Measurements from ENCODE around the gene CCDC85C. TPM values are rescaled to one million over a fixed set of nuclear protein-coding genes. Genes with fewer than 3 reads are reported as not detected.

The CCDC85C gene
- polyA plus RNA-seq, 1 of the 3 experiments (the other 2 are of a cell fraction), result 9.6 TPM

GRCh38 chr14:99556134-99556791, 47.7 kb downstream of the CCDC85C start:
- Histone ChIP-seq H3K79me2 (ENCODE audit: insufficient read depth) (peaks cover 83% of the 10 kb centered on the region; the same call in 1 of the 2 replicates), H3K9me2 (no peaks in the 10 kb centered on the region), H3K4me2 (no peak overlapping the region), H2AFZ (ENCODE audit: low read depth) (no peak overlapping the region), H4K20me1 (ENCODE audit: insufficient read depth) (peaks cover 43% of the 10 kb centered on the region; the same call in 1 of the 2 replicates), H3K4me1 (ENCODE audit: control insufficient read depth in 1 of 2, insufficient read depth in 2 of 2, low read depth in 1 of 2, low read length in 1 of 2) (peaks cover 0 to 67% of the 10 kb centered on the region in 2 experiments; a peak in 1 of 4 replicates), H3F3A (replicated peaks; ENCODE audit: insufficient read depth) (no peaks in the 10 kb centered on the region), H3K27ac (ENCODE audit: low read depth in 2 of 2, low read length in 1 of 2) (no peak overlapping the region), H3K36me3 (replicated peaks in 1 of 2; ENCODE audit: control insufficient read depth in 1 of 2, insufficient read depth in 2 of 2, low read length in 1 of 2) (no peaks in the 10 kb centered on the region), H3K27me3 (ENCODE audit: insufficient read depth) (no peaks in the 10 kb centered on the region), H3K9me3 (no peaks in the 10 kb centered on the region), H3K4me3 (ENCODE audit: low read depth in 2 of 2, low read length in 1 of 2) (no peak overlapping the region), H3K9ac (no peak overlapping the region)
- 97% methylated on average over 9 of the region's 10 CpGs for WGBS (ENCODE audit: low lambda C conversion rate)
- TF ChIP-seq CHD2 (IDR thresholded peaks at IDR 0.05; ENCODE audit: low read length, partially characterized antibody) (no peak), FOXM1 (IDR thresholded peaks at IDR 0.05; ENCODE audit: low read depth) (no peak), USF2 (IDR thresholded peaks at IDR 0.05; ENCODE audit: borderline replicate concordance, low read depth, low read length) (no peak), TEAD4 (IDR thresholded peaks at IDR 0.05; ENCODE audit: borderline replicate concordance, insufficient read depth) (no peak), MEF2A (IDR thresholded peaks at IDR 0.05; ENCODE audit: borderline replicate concordance, low read depth) (no peak), YY1 (IDR thresholded peaks at IDR 0.05; ENCODE audit: low read depth) (no peak), SMC3 (IDR thresholded peaks at IDR 0.05; ENCODE audit: low read depth, low read length) (no peak), NFIC (IDR thresholded peaks at IDR 0.05; ENCODE audit: borderline replicate concordance) (no peak), RXRA (IDR thresholded peaks at IDR 0.05; ENCODE audit: borderline replicate concordance, low read depth) (no peak)
- TF ChIP-seq, protein P1, sequence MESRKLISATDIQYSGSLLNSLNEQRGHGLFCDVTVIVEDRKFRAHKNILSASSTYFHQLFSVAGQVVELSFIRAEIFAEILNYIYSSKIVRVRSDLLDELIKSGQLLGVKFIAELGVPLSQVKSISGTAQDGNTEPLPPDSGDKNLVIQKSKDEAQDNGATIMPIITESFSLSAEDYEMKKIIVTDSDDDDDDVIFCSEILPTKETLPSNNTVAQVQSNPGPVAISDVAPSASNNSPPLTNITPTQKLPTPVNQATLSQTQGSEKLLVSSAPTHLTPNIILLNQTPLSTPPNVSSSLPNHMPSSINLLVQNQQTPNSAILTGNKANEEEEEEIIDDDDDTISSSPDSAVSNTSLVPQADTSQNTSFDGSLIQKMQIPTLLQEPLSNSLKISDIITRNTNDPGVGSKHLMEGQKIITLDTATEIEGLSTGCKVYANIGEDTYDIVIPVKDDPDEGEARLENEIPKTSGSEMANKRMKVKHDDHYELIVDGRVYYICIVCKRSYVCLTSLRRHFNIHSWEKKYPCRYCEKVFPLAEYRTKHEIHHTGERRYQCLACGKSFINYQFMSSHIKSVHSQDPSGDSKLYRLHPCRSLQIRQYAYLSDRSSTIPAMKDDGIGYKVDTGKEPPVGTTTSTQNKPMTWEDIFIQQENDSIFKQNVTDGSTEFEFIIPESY (IDR thresholded peaks at IDR 0.05; ENCODE audit: borderline replicate concordance, low read depth), result no peak
- no peak for DNase-seq
- ChIA-PET POLR2A (no interaction called here), CTCF (interaction anchor here (0.7 to 1.2 kb wide), 2 partner anchors 17 to 59 kb away, joined by 3 to 4 read pairs; no protein-coding TSS in a partner anchor)

DNA sequence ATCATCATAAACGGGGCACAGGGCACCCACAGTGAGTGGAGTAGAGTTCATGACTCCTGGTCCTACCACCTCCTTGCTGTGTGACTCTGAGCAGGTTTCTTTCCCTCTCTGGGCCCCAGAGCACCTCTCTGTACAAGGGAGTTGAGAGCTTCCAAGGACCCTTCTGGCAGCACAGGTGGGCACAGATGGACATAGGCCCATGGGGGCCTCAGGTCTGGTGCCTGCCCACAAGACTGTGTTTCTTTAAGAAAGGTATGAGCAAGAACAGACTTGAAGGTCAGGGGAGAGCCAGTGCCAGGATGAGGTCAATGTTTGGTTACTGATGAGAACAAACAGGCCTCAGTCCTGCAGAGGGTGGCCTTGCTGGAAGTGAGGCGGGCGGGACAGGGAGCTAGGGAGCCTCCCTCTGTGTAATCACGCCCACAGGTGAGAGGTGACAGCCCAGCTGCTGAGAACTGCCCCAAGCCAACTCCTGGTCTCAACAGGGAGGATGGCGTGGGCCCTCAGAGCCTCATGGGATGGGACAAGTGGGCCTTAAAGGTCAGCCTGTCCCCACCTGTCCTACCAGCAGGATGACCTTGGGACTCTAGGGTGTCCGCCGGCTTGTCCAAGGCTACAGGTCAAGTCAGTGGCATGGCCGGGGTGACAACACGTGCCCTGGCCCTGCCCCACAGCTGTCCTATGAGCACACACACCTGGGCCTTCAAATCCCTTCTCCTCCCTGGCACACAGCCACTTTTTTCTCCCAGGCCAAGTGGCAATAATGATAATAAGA, 49.1 kb downstream of the CCDC85C start:
- no peak for DNase-seq
- Histone ChIP-seq H3K4me1 (ENCODE audit: control insufficient read depth in 1 of 2, insufficient read depth in 2 of 2, low read depth in 1 of 2, low read length in 1 of 2) (peaks cover 0 to 66% of the 10 kb centered on the region in 2 experiments; a peak in 1 of 4 replicates), H3K79me2 (ENCODE audit: insufficient read depth) (peaks cover 80% of the 10 kb centered on the region; the same call in 1 of the 2 replicates), H3K9me2 (no peaks in the 10 kb centered on the region), H3F3A (replicated peaks; ENCODE audit: insufficient read depth) (no peaks in the 10 kb centered on the region), H3K4me2 (no peak overlapping the region), H3K36me3 (replicated peaks in 1 of 2; ENCODE audit: control insufficient read depth in 1 of 2, insufficient read depth in 2 of 2, low read length in 1 of 2) (no peaks in the 10 kb centered on the region), H4K20me1 (ENCODE audit: insufficient read depth) (peaks cover 45% of the 10 kb centered on the region; the same call in 1 of the 2 replicates), H2AFZ (ENCODE audit: low read depth) (no peak overlapping the region), H3K9me3 (no peaks in the 10 kb centered on the region), H3K4me3 (ENCODE audit: low read depth in 2 of 2, low read length in 1 of 2) (no peak overlapping the region), H3K27ac (ENCODE audit: low read depth in 2 of 2, low read length in 1 of 2) (no peak overlapping the region; a peak in 1 of 4 replicates), H3K27me3 (ENCODE audit: insufficient read depth) (no peaks in the 10 kb centered on the region), H3K9ac (no peak overlapping the region)
- 83% methylated on average over 7 of the region's 9 CpGs for WGBS (ENCODE audit: low lambda C conversion rate)
- ChIA-PET CTCF (interaction anchor here (0.8 to 1.1 kb wide), 4 partner anchors 8 to 28 kb away, joined by 3 read pairs; no protein-coding TSS in a partner anchor), POLR2A (interaction anchor here (2.1 kb wide), 1 partner anchor 10 kb away, joined by 5 read pairs; no protein-coding TSS in a partner anchor)
- TF ChIP-seq POLR2AphosphoS5 (IDR thresholded peaks at IDR 0.05; ENCODE audit: low read depth, low read length) (no peak), CTCF (IDR thresholded peaks at IDR 0.05) (no peak), NFIC (IDR thresholded peaks at IDR 0.05; ENCODE audit: borderline replicate concordance) (no peak), MAX (IDR thresholded peaks at IDR 0.05; ENCODE audit: low read depth) (no peak), EP300 (IDR thresholded peaks at IDR 0.05; ENCODE audit: borderline replicate concordance in 1 of 2, low read depth in 1 of 2, low read length in 1 of 2) (no peak), RFX5 (IDR thresholded peaks at IDR 0.05; ENCODE audit: low read length) (no peak), ELF1 (IDR thresholded peaks at IDR 0.05) (no peak), RCOR1 (IDR thresholded peaks at IDR 0.05; ENCODE audit: low read length) (no peak), YY1 (IDR thresholded peaks at IDR 0.05; ENCODE audit: low read depth) (no peak)
- TF ChIP-seq, protein P2, sequence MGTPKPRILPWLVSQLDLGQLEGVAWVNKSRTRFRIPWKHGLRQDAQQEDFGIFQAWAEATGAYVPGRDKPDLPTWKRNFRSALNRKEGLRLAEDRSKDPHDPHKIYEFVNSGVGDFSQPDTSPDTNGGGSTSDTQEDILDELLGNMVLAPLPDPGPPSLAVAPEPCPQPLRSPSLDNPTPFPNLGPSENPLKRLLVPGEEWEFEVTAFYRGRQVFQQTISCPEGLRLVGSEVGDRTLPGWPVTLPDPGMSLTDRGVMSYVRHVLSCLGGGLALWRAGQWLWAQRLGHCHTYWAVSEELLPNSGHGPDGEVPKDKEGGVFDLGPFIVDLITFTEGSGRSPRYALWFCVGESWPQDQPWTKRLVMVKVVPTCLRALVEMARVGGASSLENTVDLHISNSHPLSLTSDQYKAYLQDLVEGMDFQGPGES (IDR thresholded peaks at IDR 0.05; ENCODE audit: low read depth, low read length), result no peak
